Fibroblast of lung (primary cell): ENCODE data around the gene ARFIP2. TPM values are rescaled to one million over a fixed set of nuclear protein-coding genes. Genes with fewer than 3 reads are reported as not detected.

Experiments used
- DNase-seq, 2 donors: peaks; one replicate each; pipeline versions ENCODE4 v3.0.0 to v3.0.0-alpha.2; 2010; ENCODE audit warnings: low read depth in 2 of 2
- H2AFZ ChIP-seq: 2 replicates; pipeline ENCODE4 v1.5.1; 2012; ENCODE audit warnings: low read length, control low read depth, inconsistent platforms
- H3K27ac ChIP-seq: 2 replicates; pipeline ENCODE4 v1.5.1; 2011; ENCODE audit warnings: low read length, control low read depth; ENCODE audit not compliant: insufficient read depth
- H3K27me3 ChIP-seq: 2 replicates; pipeline ENCODE4 v1.5.1; 2011; ENCODE audit warnings: mild to moderate bottlenecking, low read length; ENCODE audit not compliant: control insufficient read depth, insufficient read depth
- H3K36me3 ChIP-seq: 2 replicates; pipeline ENCODE4 v1.5.1; 2011; ENCODE audit warnings: low read length; ENCODE audit not compliant: control insufficient read depth, insufficient read depth
- H3K4me1 ChIP-seq: 2 replicates; pipeline ENCODE4 v1.5.1; 2011; ENCODE audit warnings: low read length; ENCODE audit not compliant: control insufficient read depth, insufficient read depth; ENCODE audit errors: extremely low read depth
- H3K4me2 ChIP-seq: 2 replicates; pipeline ENCODE4 v1.5.1; 2011; ENCODE audit warnings: low read length, control low read depth; ENCODE audit not compliant: insufficient read depth; ENCODE audit errors: extremely low read depth
- H3K4me3 ChIP-seq, 4 experiments: fragments of 200-600 bp in 1 of 4; sonication (generic) in 1 of 4; replicated peaks in 1 of 4; 2 replicates each; pipeline ENCODE4 v1.5.1; 2011 to 2016; ENCODE audit warnings: low read length in 4 of 4, low read depth in 3 of 4, mild to moderate bottlenecking in 3 of 4, control low read depth in 2 of 4, inconsistent platforms in 1 of 4, mixed read lengths in 1 of 4; ENCODE audit not compliant: insufficient read depth in 1 of 4; ENCODE audit errors: control extremely low read depth in 1 of 4
- H3K79me2 ChIP-seq: 2 replicates; pipeline ENCODE4 v1.5.1; 2012; ENCODE audit warnings: mild to moderate bottlenecking, low read length, inconsistent platforms; ENCODE audit not compliant: control insufficient read depth, insufficient read depth
- H3K9ac ChIP-seq: 2 replicates; pipeline ENCODE4 v1.5.1; 2011; ENCODE audit warnings: mild to moderate bottlenecking, low read length, control low read depth; ENCODE audit not compliant: insufficient read depth
- H3K9me3 ChIP-seq: 2 replicates; pipeline ENCODE4 v1.5.1; 2012; ENCODE audit warnings: low read depth, low read length; ENCODE audit not compliant: control insufficient read depth, insufficient read depth
- H4K20me1 ChIP-seq: 2 replicates; pipeline ENCODE4 v1.5.1; 2011; ENCODE audit warnings: low read length; ENCODE audit not compliant: control insufficient read depth, insufficient read depth; ENCODE audit errors: extremely low read depth
- EZH2 ChIP-seq: IDR thresholded peaks from 2 replicates; pipeline ENCODE4 v1.5.1; 2012; ENCODE audit warnings: low read length, control low read depth, mild to moderate bottlenecking; ENCODE audit errors: missing control alignments
- polyA plus RNA-seq, 2 donors: library from polyadenylated mRNA; depleted of rRNA in 1 of 2; stranded (reverse) in 1 of 2; unstranded in 1 of 2; fragments of >200 nt; gene quantifications; 2 replicates each; pipeline ENCODE4 v1.2.1, GENCODE V29; 2011 to 2012; ENCODE audit warnings: missing spikeins in 1 of 2
- total RNA-seq: library from RNA; depleted of rRNA; stranded (reverse); fragments of >200 nt; gene quantifications from 2 replicates; pipeline ENCODE4 v1.2.1, GENCODE V29; 2014
- TF ChIP-seq, protein P1 (sequence below), 2 donors: IDR thresholded peaks in 1 of 2; conservative IDR thresholded peaks in 1 of 2; 1 replicate in 1 of 2; 2 replicates in 1 of 2; pipeline ENCODE4 v1.5.1; 2011 to 2012; ENCODE audit warnings: low read length in 2 of 2, control low read depth in 1 of 2, inconsistent platforms in 1 of 2, low read depth in 1 of 2, mild to moderate bottlenecking in 1 of 2

The ARFIP2 gene
- total and polyA plus RNA-seq, 2 donors (not counting 1 experiment from before 2014, with no cell fraction given): 47.6 to 75.5 TPM

DNA sequence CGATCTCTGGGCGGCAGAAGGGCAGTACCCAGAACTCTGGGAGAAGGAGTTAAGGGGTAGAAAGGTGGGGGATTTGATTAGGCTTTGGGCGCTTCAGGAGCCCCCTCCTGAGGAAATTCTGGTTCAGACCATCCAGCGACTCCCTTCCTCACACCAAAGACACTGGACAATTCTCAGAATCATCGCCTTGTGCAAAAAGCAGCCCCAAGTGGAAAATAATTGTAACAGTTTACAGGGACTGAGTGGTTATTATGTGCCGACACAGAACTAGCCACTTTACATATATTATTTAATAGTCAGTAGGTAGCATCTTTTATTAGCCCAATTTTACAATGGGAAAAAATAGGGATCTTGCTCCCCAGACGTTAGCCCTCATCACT lies 6.7 kb downstream of the ARFIP2 start:
- H3K27ac ChIP-seq: peak overlapping the region; percentile 86
- H3K4me1 ChIP-seq: peaks cover 11% of the 10 kb centered on the region
- H3K27me3 ChIP-seq: no peaks in the 10 kb centered on the region
- peak overlapping the region; percentile 77 for H3K9ac ChIP-seq
- H3K79me2 ChIP-seq: peaks cover 14% of the 10 kb centered on the region
- no peaks in the 10 kb centered on the region for H4K20me1 ChIP-seq
- H3K4me2 ChIP-seq: peak overlapping the region; percentile 90
- peak overlapping the region; percentile 64 for H2AFZ ChIP-seq
- no peaks in the 10 kb centered on the region for H3K9me3 ChIP-seq
- H3K36me3 ChIP-seq: peaks cover 12% of the 10 kb centered on the region
- H3K4me3 ChIP-seq: peak overlapping the region; percentile 48 to 68 (median 64)
- TF ChIP-seq, protein P1, sequence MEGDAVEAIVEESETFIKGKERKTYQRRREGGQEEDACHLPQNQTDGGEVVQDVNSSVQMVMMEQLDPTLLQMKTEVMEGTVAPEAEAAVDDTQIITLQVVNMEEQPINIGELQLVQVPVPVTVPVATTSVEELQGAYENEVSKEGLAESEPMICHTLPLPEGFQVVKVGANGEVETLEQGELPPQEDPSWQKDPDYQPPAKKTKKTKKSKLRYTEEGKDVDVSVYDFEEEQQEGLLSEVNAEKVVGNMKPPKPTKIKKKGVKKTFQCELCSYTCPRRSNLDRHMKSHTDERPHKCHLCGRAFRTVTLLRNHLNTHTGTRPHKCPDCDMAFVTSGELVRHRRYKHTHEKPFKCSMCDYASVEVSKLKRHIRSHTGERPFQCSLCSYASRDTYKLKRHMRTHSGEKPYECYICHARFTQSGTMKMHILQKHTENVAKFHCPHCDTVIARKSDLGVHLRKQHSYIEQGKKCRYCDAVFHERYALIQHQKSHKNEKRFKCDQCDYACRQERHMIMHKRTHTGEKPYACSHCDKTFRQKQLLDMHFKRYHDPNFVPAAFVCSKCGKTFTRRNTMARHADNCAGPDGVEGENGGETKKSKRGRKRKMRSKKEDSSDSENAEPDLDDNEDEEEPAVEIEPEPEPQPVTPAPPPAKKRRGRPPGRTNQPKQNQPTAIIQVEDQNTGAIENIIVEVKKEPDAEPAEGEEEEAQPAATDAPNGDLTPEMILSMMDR (conservative IDR thresholded peaks at IDR 0.05 in 1 of 2, IDR thresholded peaks at IDR 0.05 in 1 of 2; ENCODE audit: low read depth in 1 of 2, low read length in 2 of 2): no peak
- no peak for TF ChIP-seq EZH2
- DNase-seq: no peak

- H3K4me1 ChIP-seq: peaks cover 15% of the 10 kb centered on the region
- H3K27me3 ChIP-seq: no peaks in the 10 kb centered on the region
- H2AFZ ChIP-seq: peak within 1 kb of the TSS; percentile 88
- H3K9ac ChIP-seq: peak within 1 kb of the TSS; percentile 86
- H3K9me3 ChIP-seq: no peaks in the 10 kb centered on the region
- H3K36me3 ChIP-seq: peaks cover 12% of the 10 kb centered on the region
- peaks cover 11% of the 10 kb centered on the region for H3K79me2 ChIP-seq
- peak within 1 kb of the TSS; percentile 83 to 91 (median 90) for H3K4me3 ChIP-seq
- H3K27ac ChIP-seq: peak within 1 kb of the TSS; percentile 86
- peak within 1 kb of the TSS; percentile 95 for H3K4me2 ChIP-seq
- H4K20me1 ChIP-seq: no peaks in the 10 kb centered on the region
- TF ChIP-seq, protein P1 (conservative IDR thresholded peaks at IDR 0.05 in 1 of 2, IDR thresholded peaks at IDR 0.05 in 1 of 2; ENCODE audit: low read depth in 1 of 2, low read length in 2 of 2): peak; percentile 49 to 55
- no peak for TF ChIP-seq EZH2
- peak; percentile 84 to 85 for DNase-seq
Observed at GRCh38 chr11:6473451-6474412, 7.4 kb downstream of the ARFIP2 start, which contains the start of gene TRIM3. TSS of gene TRIM3 (minus strand) at chr11:6473941. CDS start at chr11:6465695, 8,246 bp downstream.

DNA sequence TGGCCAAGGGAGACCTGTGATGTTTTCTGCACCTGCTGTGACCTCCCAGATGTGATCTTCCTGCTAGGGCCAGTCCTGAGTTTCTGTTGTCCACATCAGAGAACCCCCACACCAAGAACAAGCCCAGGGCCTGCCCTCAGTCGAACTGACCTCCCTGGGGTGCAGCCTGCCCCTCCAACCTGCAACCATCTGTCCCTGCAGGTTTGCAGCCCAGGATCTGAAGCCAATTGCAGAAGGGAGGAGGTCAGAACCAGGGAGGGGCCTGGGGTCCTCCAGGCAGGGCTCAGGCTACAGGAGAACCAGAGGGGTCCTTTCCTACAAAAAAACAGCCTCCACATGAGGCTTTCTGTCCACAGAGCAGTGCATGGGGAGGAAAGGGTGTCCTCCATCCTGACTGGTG lies 8.2 kb downstream of the ARFIP2 start:
- Histone ChIP-seq H3K4me1 (peaks cover 16% of the 10 kb centered on the region), H3K27me3 (no peaks in the 10 kb centered on the region), H3K36me3 (peaks cover 7% of the 10 kb centered on the region), H3K27ac (no peak overlapping the region), H4K20me1 (no peaks in the 10 kb centered on the region), H2AFZ (no peak overlapping the region), H3K9me3 (no peaks in the 10 kb centered on the region), H3K4me2 (peak overlapping the region; percentile 95), H3K79me2 (peaks cover 11% of the 10 kb centered on the region), H3K4me3 (peak overlapping the region; percentile 83 to 91 (median 90)), H3K9ac (peak overlapping the region; percentile 18)
- TF ChIP-seq EZH2: no peak
- TF ChIP-seq, protein P1 (conservative IDR thresholded peaks at IDR 0.05 in 1 of 2, IDR thresholded peaks at IDR 0.05 in 1 of 2; ENCODE audit: low read depth in 1 of 2, low read length in 2 of 2): no peak
- DNase-seq: no peak
